Measurements from ENCODE around the gene CBFA2T2. TPM values are rescaled to one million over a fixed set of nuclear protein-coding genes. Genes with fewer than 3 reads are reported as not detected.

CBFA2T2 gene
- total and polyA plus RNA-seq, 10 of the 15 experiments (the other 5 are each of a cell fraction or from before 2014, with no cell fraction given): 0.61 to 8.6 (median 5.5) TPM

DNA sequence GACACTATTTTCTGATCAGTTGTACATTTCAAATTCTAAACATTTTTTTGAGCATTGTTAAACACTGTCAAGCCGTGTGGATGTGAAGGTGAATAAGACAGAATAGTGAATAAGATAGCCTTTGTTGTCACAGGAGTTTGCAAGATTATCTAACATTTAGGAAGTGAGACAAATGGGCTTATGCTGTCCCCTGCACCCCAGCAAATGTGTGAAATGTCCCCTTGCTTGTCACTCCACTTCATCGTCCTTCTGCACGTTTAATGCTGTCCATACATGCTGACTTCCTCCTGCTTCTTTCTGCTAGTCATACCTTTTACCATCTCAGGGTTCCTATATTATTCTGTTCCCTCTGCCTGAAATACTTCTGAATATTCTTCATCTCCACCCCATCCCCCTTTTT, 62.6 kb downstream of the CBFA2T2 start:
- ChIA-PET SMC1A (ENCODE audit: uncharacterized antibody, unreplicated experiment) (interaction anchor here (1.0 to 2.1 kb wide), 6 partner anchors 9 to 101 kb away, joined by 3 to 7 read pairs (median 5); partner anchors contain the start of gene CBFA2T2), CTCF (interaction anchor here (0.6 to 1.4 kb wide), 7 partner anchors 10 to 116 kb away, joined by 3 to 8 read pairs (median 3); no protein-coding TSS in a partner anchor), POLR2A (interaction anchor here (0.6 to 1.4 kb wide), 5 partner anchors 10 to 1196 kb away, joined by 3 to 5 read pairs (median 4); no protein-coding TSS in a partner anchor), RAD21 (ENCODE audit: unreplicated experiment) (interaction anchor here (1.4 to 1.6 kb wide), 3 partner anchors 56 to 114 kb away, joined by 3 to 5 read pairs (median 4); partner anchors contain the start of genes ACTL10 and CBFA2T2)
- Histone ChIP-seq H3K9ac (ENCODE audit: control insufficient read depth, insufficient read depth, low read length) (no peak overlapping the region), H3K36me3 (ENCODE audit: control insufficient read depth in 2 of 2, insufficient read depth in 2 of 2, low read length in 1 of 2) (no peaks in the 10 kb centered on the region), H2AFZ (ENCODE audit: control insufficient read depth, low read depth, low read length) (no peak overlapping the region), H3K27ac (ENCODE audit: control insufficient read depth, insufficient read depth) (peak overlapping the region; percentile 26; the same call in 1 of the 2 replicates), H4K20me1 (ENCODE audit: control insufficient read depth, insufficient read depth) (no peaks in the 10 kb centered on the region), H3K4me2 (ENCODE audit: control insufficient read depth, insufficient read depth) (no peak overlapping the region), H3K9me3 (replicated peaks; ENCODE audit: control insufficient read depth, insufficient read depth, low read length) (no peaks in the 10 kb centered on the region; the same call in 2 of the 3 replicates), H3K4me3 (no peak overlapping the region), H3K27me3 (replicated peaks in 1 of 2; ENCODE audit: control insufficient read depth in 2 of 2, insufficient read depth in 2 of 2, low read length in 1 of 2) (no peaks in the 10 kb centered on the region), H3K79me2 (ENCODE audit: control insufficient read depth, insufficient read depth, low read length) (no peaks in the 10 kb centered on the region; the same call in 1 of the 2 replicates), H3K4me1 (ENCODE audit: control insufficient read depth, insufficient read depth, low read length) (peaks cover 15% of the 10 kb centered on the region)
- BruUV-seq (replicated peaks): no TSS peak
- intact Hi-C loops (cut with micrococcal nuclease; ENCODE audit: unreplicated experiment) (no loop called here), in situ Hi-C loops (cut with MboI) (no loop called here)
- 58% methylated on average over 3 of the region's 3 CpGs for WGBS (ENCODE audit: insufficient coverage, insufficient replicate concordance, low lambda C conversion rate, missing lambda C conversion rate)
- ATAC-seq: no peak
- TF ChIP-seq IKZF1 (conservative IDR thresholded peaks at IDR 0.05): no peak
- no peak for TF ChIP-seq ZNF592 (IDR thresholded peaks at IDR 0.05)
- no peak for TF ChIP-seq JUND (IDR thresholded peaks at IDR 0.05; ENCODE audit: low read depth, low read length)
- TF ChIP-seq ZNF24 (IDR thresholded peaks at IDR 0.05): no peak
- TF ChIP-seq, protein P1, sequence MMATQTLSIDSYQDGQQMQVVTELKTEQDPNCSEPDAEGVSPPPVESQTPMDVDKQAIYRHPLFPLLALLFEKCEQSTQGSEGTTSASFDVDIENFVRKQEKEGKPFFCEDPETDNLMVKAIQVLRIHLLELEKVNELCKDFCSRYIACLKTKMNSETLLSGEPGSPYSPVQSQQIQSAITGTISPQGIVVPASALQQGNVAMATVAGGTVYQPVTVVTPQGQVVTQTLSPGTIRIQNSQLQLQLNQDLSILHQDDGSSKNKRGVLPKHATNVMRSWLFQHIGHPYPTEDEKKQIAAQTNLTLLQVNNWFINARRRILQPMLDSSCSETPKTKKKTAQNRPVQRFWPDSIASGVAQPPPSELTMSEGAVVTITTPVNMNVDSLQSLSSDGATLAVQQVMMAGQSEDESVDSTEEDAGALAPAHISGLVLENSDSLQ (IDR thresholded peaks at IDR 0.05): peak; percentile 61; the same call in 1 of the 2 replicates
- no peak for TF ChIP-seq RAD51 (IDR thresholded peaks at IDR 0.05)
- TF ChIP-seq RCOR1 (conservative IDR thresholded peaks at IDR 0.05; ENCODE audit: low read depth, low read length): no peak
- TF ChIP-seq BHLHE40 (IDR thresholded peaks at IDR 0.05; ENCODE audit: borderline replicate concordance in 1 of 2, low read depth in 2 of 2, low read length in 1 of 2): peak in 1 of 2 experiments; percentile 46; a peak in 1 of 4 replicates
- 0 out of 4 replicates have a peak, but pooled peaks of 1 of the 2 experiments have one; percentile 6 for TF ChIP-seq EP300 (IDR thresholded peaks at IDR 0.05; ENCODE audit: borderline replicate concordance in 1 of 2, control insufficient read depth in 1 of 2, low read depth in 2 of 2, low read length in 2 of 2)
- TF ChIP-seq SPI1 (IDR thresholded peaks at IDR 0.05; ENCODE audit: borderline replicate concordance, insufficient read depth, low read depth, low read length): peak; percentile 51; the same call in 1 of the 2 replicates
- TF ChIP-seq ATF3 (IDR thresholded peaks at IDR 0.05; ENCODE audit: borderline replicate concordance, extremely low read depth, low read depth, low read length): no peak
- no peak for TF ChIP-seq ZBTB4 (CRISPR knock-in tag; IDR thresholded peaks at IDR 0.05)
- FAIRE-seq: no peak
- DNase-seq (ENCODE audit: low read depth, low spot score): no peak
